Measurements from ENCODE around the gene ZNF90.

DNA sequence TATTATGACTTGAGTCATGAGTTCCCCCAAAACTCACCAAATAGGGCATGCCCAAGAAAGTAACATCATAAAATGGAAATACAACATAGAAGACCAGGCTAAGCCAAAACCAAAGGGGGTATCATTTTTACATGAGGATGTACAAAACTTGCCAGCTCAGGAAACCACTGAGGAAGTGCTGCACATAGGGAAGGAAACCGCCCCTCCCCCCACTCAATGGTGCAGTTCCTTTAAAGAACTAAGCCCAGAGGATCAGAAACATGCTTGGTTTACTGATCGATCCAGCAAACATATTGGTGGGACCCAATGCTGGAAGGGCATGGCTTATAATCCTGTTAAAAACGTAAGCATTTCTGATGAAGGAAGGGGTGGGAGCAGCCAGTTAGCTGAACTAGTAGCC, 85.0 kb downstream of the ZNF90 start:
- TF ChIP-seq BACH1 (IDR thresholded peaks at IDR 0.05; ENCODE audit: borderline replicate concordance) (no peak), FOS (IDR thresholded peaks at IDR 0.05; ENCODE audit: borderline replicate concordance, extremely low read depth, insufficient read length) (no peak)
- TF ChIP-seq, protein P1, sequence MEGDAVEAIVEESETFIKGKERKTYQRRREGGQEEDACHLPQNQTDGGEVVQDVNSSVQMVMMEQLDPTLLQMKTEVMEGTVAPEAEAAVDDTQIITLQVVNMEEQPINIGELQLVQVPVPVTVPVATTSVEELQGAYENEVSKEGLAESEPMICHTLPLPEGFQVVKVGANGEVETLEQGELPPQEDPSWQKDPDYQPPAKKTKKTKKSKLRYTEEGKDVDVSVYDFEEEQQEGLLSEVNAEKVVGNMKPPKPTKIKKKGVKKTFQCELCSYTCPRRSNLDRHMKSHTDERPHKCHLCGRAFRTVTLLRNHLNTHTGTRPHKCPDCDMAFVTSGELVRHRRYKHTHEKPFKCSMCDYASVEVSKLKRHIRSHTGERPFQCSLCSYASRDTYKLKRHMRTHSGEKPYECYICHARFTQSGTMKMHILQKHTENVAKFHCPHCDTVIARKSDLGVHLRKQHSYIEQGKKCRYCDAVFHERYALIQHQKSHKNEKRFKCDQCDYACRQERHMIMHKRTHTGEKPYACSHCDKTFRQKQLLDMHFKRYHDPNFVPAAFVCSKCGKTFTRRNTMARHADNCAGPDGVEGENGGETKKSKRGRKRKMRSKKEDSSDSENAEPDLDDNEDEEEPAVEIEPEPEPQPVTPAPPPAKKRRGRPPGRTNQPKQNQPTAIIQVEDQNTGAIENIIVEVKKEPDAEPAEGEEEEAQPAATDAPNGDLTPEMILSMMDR (IDR thresholded peaks at IDR 0.05 in 2 of 3, conservative IDR thresholded peaks at IDR 0.05 in 1 of 3; ENCODE audit: control insufficient read depth in 2 of 3, extremely low read depth in 1 of 3, insufficient read depth in 1 of 3, low read depth in 3 of 3, low read length in 3 of 3), result no peak

Measured in GM12878 (cell line).